ENCODE results near the gene ARL16. TPM values are rescaled to one million over a fixed set of nuclear protein-coding genes. Genes with fewer than 3 reads are reported as not detected.

ARL16 gene
- total RNA-seq, 1 donor from 2014 or later, result 38.6 TPM

DNA sequence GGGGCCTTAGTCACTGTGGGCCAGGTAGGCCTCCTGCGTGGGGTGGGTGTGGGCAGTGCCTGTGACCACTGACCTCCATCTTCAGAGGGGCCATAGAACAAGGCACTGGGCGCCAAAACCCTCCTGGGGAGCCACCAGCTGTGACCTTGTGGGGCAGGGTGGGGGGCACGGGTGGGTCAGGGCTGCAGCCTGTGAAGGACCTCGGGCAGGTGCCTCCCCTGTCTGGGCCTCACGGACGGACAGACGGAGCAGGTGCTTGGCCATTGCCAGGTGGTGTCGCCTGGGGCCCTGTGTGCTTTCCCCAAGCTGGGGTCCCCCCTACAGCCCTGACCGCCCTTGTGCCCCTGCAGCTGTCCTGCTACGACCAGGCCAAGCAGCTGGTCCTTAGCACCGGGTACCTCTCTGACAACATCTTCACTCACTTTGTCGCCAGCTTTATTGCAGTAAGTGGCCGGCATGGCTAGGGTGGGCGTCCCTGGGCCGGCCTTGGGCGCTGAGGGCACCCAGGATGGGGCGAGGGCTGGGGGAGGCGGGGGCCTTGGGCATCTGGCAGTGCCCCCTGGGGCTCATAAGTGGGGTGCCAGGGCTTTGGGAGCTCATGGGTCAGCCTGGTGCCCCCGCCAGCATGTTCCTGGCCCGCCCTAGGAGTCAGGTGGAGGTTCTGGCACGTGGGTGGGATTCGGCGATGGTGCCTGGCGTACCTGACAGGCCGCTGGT, 33.6 kb upstream of the ARL16 start:
- H4K20me1 ChIP-seq (ENCODE audit: insufficient read depth, low read length), result peaks cover 18% of the 10 kb centered on the region
- peaks cover 2% of the 10 kb centered on the region for H3K4me1 Mint-ChIP-seq (ENCODE audit: low read depth, unreplicated experiment)
- no peak overlapping the region for H3K4me2 ChIP-seq (ENCODE audit: low read length)
- DNase-seq (ENCODE audit: low read depth), result no peak
- H3K4me1 ChIP-seq (ENCODE audit: insufficient read depth, low read length), result peaks cover 13% of the 10 kb centered on the region
- H3K9me3 Mint-ChIP-seq (ENCODE audit: unreplicated experiment), result no peaks in the 10 kb centered on the region
- no peaks in the 10 kb centered on the region for H3K27me3 ChIP-seq (ENCODE audit: insufficient read depth, low read length)
- H3K4me3 Mint-ChIP-seq (ENCODE audit: unreplicated experiment), result no peak overlapping the region
- H3K79me2 ChIP-seq (ENCODE audit: insufficient read depth, low read length), result peaks cover 13% of the 10 kb centered on the region
- TF ChIP-seq, protein P1, sequence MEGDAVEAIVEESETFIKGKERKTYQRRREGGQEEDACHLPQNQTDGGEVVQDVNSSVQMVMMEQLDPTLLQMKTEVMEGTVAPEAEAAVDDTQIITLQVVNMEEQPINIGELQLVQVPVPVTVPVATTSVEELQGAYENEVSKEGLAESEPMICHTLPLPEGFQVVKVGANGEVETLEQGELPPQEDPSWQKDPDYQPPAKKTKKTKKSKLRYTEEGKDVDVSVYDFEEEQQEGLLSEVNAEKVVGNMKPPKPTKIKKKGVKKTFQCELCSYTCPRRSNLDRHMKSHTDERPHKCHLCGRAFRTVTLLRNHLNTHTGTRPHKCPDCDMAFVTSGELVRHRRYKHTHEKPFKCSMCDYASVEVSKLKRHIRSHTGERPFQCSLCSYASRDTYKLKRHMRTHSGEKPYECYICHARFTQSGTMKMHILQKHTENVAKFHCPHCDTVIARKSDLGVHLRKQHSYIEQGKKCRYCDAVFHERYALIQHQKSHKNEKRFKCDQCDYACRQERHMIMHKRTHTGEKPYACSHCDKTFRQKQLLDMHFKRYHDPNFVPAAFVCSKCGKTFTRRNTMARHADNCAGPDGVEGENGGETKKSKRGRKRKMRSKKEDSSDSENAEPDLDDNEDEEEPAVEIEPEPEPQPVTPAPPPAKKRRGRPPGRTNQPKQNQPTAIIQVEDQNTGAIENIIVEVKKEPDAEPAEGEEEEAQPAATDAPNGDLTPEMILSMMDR (IDR thresholded peaks at IDR 0.05; ENCODE audit: insufficient read depth, low read depth, low read length), result no peak
- TF ChIP-seq EZH2 (IDR thresholded peaks at IDR 0.05; ENCODE audit: insufficient read depth, low read length), result no peak
- H3K27ac ChIP-seq (ENCODE audit: low read depth, low read length), result no peak overlapping the region
- no peaks in the 10 kb centered on the region for H3K27me3 Mint-ChIP-seq (ENCODE audit: low read depth, unreplicated experiment)
- H3K9me3 ChIP-seq (ENCODE audit: insufficient read depth, low read depth, low read length), result no peaks in the 10 kb centered on the region
- H2AFZ ChIP-seq (ENCODE audit: low read depth, low read length), result no peak overlapping the region
- no peaks in the 10 kb centered on the region for H3K36me3 Mint-ChIP-seq (ENCODE audit: low read depth, unreplicated experiment)
- no peaks in the 10 kb centered on the region for H3K36me3 ChIP-seq (ENCODE audit: insufficient read depth, low read length)
- H3K27ac Mint-ChIP-seq (ENCODE audit: unreplicated experiment), result no peak overlapping the region
- H3K9ac ChIP-seq (ENCODE audit: low read length), result no peak overlapping the region
- H3K4me3 ChIP-seq (ENCODE audit: insufficient read depth, low read depth, low read length), result no peak overlapping the region
- FAIRE-seq, result no peak

DNA sequence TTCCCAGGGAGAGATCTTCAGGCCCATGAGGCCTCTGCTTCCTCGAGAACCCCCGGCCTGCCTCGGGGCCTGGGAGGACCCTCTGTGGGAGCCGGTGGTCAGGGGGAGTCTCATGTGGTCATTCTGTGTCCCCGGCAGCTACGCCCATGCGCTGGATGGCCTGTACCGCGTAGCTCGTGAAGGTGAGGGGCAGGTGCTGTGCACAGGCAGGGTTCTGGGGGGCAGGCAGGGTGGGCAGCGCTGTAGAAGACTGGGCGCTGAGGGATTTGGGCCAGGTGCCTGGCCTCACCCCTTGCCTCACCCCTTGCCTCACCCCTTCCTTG, 33.0 kb upstream of the ARL16 start:
- no peak overlapping the region for H3K27ac Mint-ChIP-seq (ENCODE audit: unreplicated experiment)
- no peaks in the 10 kb centered on the region for H3K27me3 ChIP-seq (ENCODE audit: insufficient read depth, low read length)

More for the DNA sequence above, 33.0 kb upstream of the ARL16 start:
- H3K36me3 Mint-ChIP-seq (ENCODE audit: low read depth, unreplicated experiment), result no peaks in the 10 kb centered on the region
- Histone ChIP-seq H3K4me2 (ENCODE audit: low read length) (no peak overlapping the region), H3K36me3 (ENCODE audit: insufficient read depth, low read length) (no peaks in the 10 kb centered on the region), H3K4me1 (ENCODE audit: insufficient read depth, low read length) (peaks cover 17% of the 10 kb centered on the region), H4K20me1 (ENCODE audit: insufficient read depth, low read length) (peaks cover 18% of the 10 kb centered on the region), H3K27ac (ENCODE audit: low read depth, low read length) (no peak overlapping the region), H3K79me2 (ENCODE audit: insufficient read depth, low read length) (peaks cover 13% of the 10 kb centered on the region), H3K9me3 (ENCODE audit: insufficient read depth, low read depth, low read length) (no peaks in the 10 kb centered on the region), H3K4me3 (ENCODE audit: insufficient read depth, low read depth, low read length) (no peak overlapping the region), H3K9ac (ENCODE audit: low read length) (no peak overlapping the region), H2AFZ (ENCODE audit: low read depth, low read length) (no peak overlapping the region)
- TF ChIP-seq, protein P1 (IDR thresholded peaks at IDR 0.05; ENCODE audit: insufficient read depth, low read depth, low read length), result no peak
- TF ChIP-seq EZH2 (IDR thresholded peaks at IDR 0.05; ENCODE audit: insufficient read depth, low read length), result no peak
- no peaks in the 10 kb centered on the region for H3K9me3 Mint-ChIP-seq (ENCODE audit: unreplicated experiment)
- H3K4me1 Mint-ChIP-seq (ENCODE audit: low read depth, unreplicated experiment), result peaks cover 2% of the 10 kb centered on the region
- H3K4me3 Mint-ChIP-seq (ENCODE audit: unreplicated experiment), result no peak overlapping the region
- FAIRE-seq, result no peak
- no peak for DNase-seq (ENCODE audit: low read depth)
- H3K27me3 Mint-ChIP-seq (ENCODE audit: low read depth, unreplicated experiment), result no peaks in the 10 kb centered on the region

Data from astrocyte (in vitro differentiated cells and primary cell).